Skeletal muscle cell (primary cell): ENCODE measurements around the gene TSEN15.
"Not testable (repeated sequence)": the region's sequence is repeated elsewhere in the genome, so short reads cannot be mapped to it uniquely, and the experiment has no call there.

Experiments
- DNase-seq: peaks from one replicate; pipeline ENCODE4 v3.0.0-alpha.2; 2010; ENCODE audit warnings: low read depth
- H3K4me3 ChIP-seq: 2 replicates; pipeline ENCODE4 v1.5.1; 2011; ENCODE audit warnings: low read depth, mild to moderate bottlenecking, control low read depth, low read length, moderate library complexity

The TSEN15 gene

GRCh38 chr1:184030433-184031091 lies 21.0 kb upstream of the TSEN15 start:
- no peak for DNase-seq

GRCh38 chr1:184031092-184031408 lies 20.5 kb upstream of the TSEN15 start:
- no peak overlapping the region for H3K4me3 ChIP-seq
- no peak for DNase-seq

More at GRCh38 chr1:184030433-184031091, 21.0 kb upstream of the TSEN15 start:
- H3K4me3 ChIP-seq, result no peak overlapping the region

- no peak overlapping the region for H3K4me3 ChIP-seq
- DNase-seq, result no peak
These were observed 20.0 kb upstream of the TSEN15 start for GRCh38 chr1:184031409-184032107.

- no peak for DNase-seq
- H3K4me3 ChIP-seq, result no peak overlapping the region
These were observed 19.1 kb upstream of the TSEN15 start for GRCh38 chr1:184032306-184032929.

- no peak for DNase-seq
- no peak overlapping the region for H3K4me3 ChIP-seq
These were observed 18.6 kb upstream of the TSEN15 start for GRCh38 chr1:184032930-184033418.

GRCh38 chr1:184033711-184034167 lies 17.8 kb upstream of the TSEN15 start:
- no peak overlapping the region for H3K4me3 ChIP-seq
- DNase-seq, result no peak

GRCh38 chr1:184034761-184035379 lies 16.7 kb upstream of the TSEN15 start:
- no peak overlapping the region for H3K4me3 ChIP-seq
- no peak for DNase-seq

- no peak for DNase-seq
- H3K4me3 ChIP-seq, result peak overlapping the region; percentile 65
These were observed 15.6 kb upstream of the TSEN15 start for GRCh38 chr1:184035719-184036516.

GRCh38 chr1:184036517-184036949 lies 15.0 kb upstream of the TSEN15 start:
- no peak for DNase-seq
- H3K4me3 ChIP-seq, result peak overlapping the region; percentile 65

- H3K4me3 ChIP-seq, result peak overlapping the region; percentile 65
- no peak for DNase-seq
These were observed 13.5 kb upstream of the TSEN15 start for GRCh38 chr1:184037849-184038591.

- no peak for DNase-seq
- H3K4me3 ChIP-seq, result no peak overlapping the region
These were observed 12.4 kb upstream of the TSEN15 start for GRCh38 chr1:184039126-184039525.

- no peak overlapping the region for H3K4me3 ChIP-seq
- no peak for DNase-seq
These were observed 9.8 kb upstream of the TSEN15 start for GRCh38 chr1:184041731-184042130.

- H3K4me3 ChIP-seq, result not testable (repeated sequence)
These were observed 8.2 kb upstream of the TSEN15 start for GRCh38 chr1:184043315-184043714.

GRCh38 chr1:184044603-184045376 lies 6.7 kb upstream of the TSEN15 start:
- DNase-seq, result no peak
- no peak overlapping the region for H3K4me3 ChIP-seq

More at GRCh38 chr1:184043315-184043714, 8.2 kb upstream of the TSEN15 start:
- DNase-seq, result not testable (repeated sequence)

GRCh38 chr1:184047541-184047940 lies 4.0 kb upstream of the TSEN15 start:
- DNase-seq, H3K4me3 ChIP-seq: not testable (repeated sequence)

- DNase-seq, result no peak
- H3K4me3 ChIP-seq, result no peak overlapping the region
These were observed 2.8 kb upstream of the TSEN15 start for GRCh38 chr1:184048561-184049240.

GRCh38 chr1:184049291-184049690 lies 2.2 kb upstream of the TSEN15 start:
- no peak for DNase-seq
- H3K4me3 ChIP-seq, result no peak overlapping the region
